Left colon (tissue), 2 donors: Measurements from ENCODE around the gene CAMKMT. TPM values are rescaled to one million over a fixed set of nuclear protein-coding genes. Genes with fewer than 3 reads are reported as not detected.

ENCODE experiments used
- ATAC-seq: fragments of 200-7000 bp; cut with Tn5 transposase; one replicate; pipeline ENCODE4 v1.9.1; 2020; ENCODE audit warnings: mild to moderate bottlenecking, moderate library complexity
- DNase-seq, 2 donors: peaks; one replicate each; pipeline ENCODE4 v3.0.0-alpha.2; 2020
- intact Hi-C, 2 donors: fragments of 100-400 bp; cut with DNase I in 1 of 2; cut with micrococcal nuclease in 1 of 2; formaldehyde crosslinking; loops; one replicate each; pipeline versions ENCODE4 v1.11.2 to v1.14.0; 2022; cut with DNase I, micrococcal nuclease
- total RNA-seq, 2 donors: library from RNA; stranded (reverse); fragmentation: NEBNext Ultra II Directional; extraction: Animal tissue kit (Norgen Biotek cat#: 25700); gene quantifications; one replicate each; pipeline ENCODE4 v1.2.1, GENCODE V29; 2021
- donor health status: DM: no; HTN: no; CAD: no.
- donor health status: DM: yes; HTN: yes; CAD: no.

CAMKMT gene
- total RNA-seq, 2 donors from 2014 or later = 9.3 to 14.3 TPM

- no peak for DNase-seq
- ATAC-seq = no peak
Measured at GRCh38 chr2:44692821-44693220, 331.1 kb downstream of the CAMKMT start.

GRCh38 chr2:44700824-44701223 is 339.1 kb downstream of the CAMKMT start:
- DNase-seq (no peak), ATAC-seq (no peak)
- intact Hi-C loops = no loop called here

More at GRCh38 chr2:44692821-44693220, 331.1 kb downstream of the CAMKMT start:
- intact Hi-C loops = no loop called here

GRCh38 chr2:44705356-44705755 is 343.6 kb downstream of the CAMKMT start:
- no peak for ATAC-seq
- DNase-seq = no peak
- intact Hi-C loops = no loop called here

- DNase-seq = no peak
- intact Hi-C loops = no loop called here
- no peak for ATAC-seq
Measured at GRCh38 chr2:44705876-44706480, 344.2 kb downstream of the CAMKMT start.

- ATAC-seq (no peak), DNase-seq (no peak)
- intact Hi-C loops = no loop called here
Measured at GRCh38 chr2:44706681-44707553, 345.2 kb downstream of the CAMKMT start.

- no peak for DNase-seq
- peak; percentile 98 for ATAC-seq
- intact Hi-C loops = no loop called here
Measured at GRCh38 chr2:44707945-44708660, 346.4 kb downstream of the CAMKMT start.

GRCh38 chr2:44708661-44709000 is 346.9 kb downstream of the CAMKMT start:
- ATAC-seq = peak; percentile 62

GRCh38 chr2:44713170-44713569 is 351.4 kb downstream of the CAMKMT start:
- ATAC-seq (no peak), DNase-seq (no peak)
- intact Hi-C loops = no loop called here

More at GRCh38 chr2:44708661-44709000, 346.9 kb downstream of the CAMKMT start:
- DNase-seq = no peak
- intact Hi-C loops = no loop called here

GRCh38 chr2:44715671-44716081 is 353.9 kb downstream of the CAMKMT start:
- ATAC-seq = no peak
- no peak for DNase-seq
- intact Hi-C loops = no loop called here

- DNase-seq (no peak), ATAC-seq (no peak)
- intact Hi-C loops = no loop called here
Measured at GRCh38 chr2:44716131-44716530, 354.4 kb downstream of the CAMKMT start.

GRCh38 chr2:44718431-44718830 is 356.7 kb downstream of the CAMKMT start:
- DNase-seq (no peak), ATAC-seq (no peak)
- intact Hi-C loops = no loop called here

GRCh38 chr2:44719562-44719961 is 357.8 kb downstream of the CAMKMT start:
- no peak for DNase-seq
- intact Hi-C loops = no loop called here
- no peak for ATAC-seq

GRCh38 chr2:44722026-44722625 is 360.4 kb downstream of the CAMKMT start:
- ATAC-seq (no peak), DNase-seq (no peak)
- intact Hi-C loops = no loop called here

- intact Hi-C loops = no loop called here
- DNase-seq = no peak
Measured at GRCh38 chr2:44723921-44724320, 362.2 kb downstream of the CAMKMT start.

GRCh38 chr2:44730593-44730992 is 368.8 kb downstream of the CAMKMT start:
- intact Hi-C loops = no loop called here
- DNase-seq (no peak), ATAC-seq (peak; percentile 100)

More at GRCh38 chr2:44723921-44724320, 362.2 kb downstream of the CAMKMT start:
- no peak for ATAC-seq

- DNase-seq (no peak), ATAC-seq (no peak)
- intact Hi-C loops = no loop called here
Measured at GRCh38 chr2:44731505-44731904, 369.8 kb downstream of the CAMKMT start.

- DNase-seq (no peak), ATAC-seq (no peak)
- intact Hi-C loops = no loop called here
Measured at GRCh38 chr2:44736270-44736942, 374.7 kb downstream of the CAMKMT start.

GRCh38 chr2:44740678-44741077 is 378.9 kb downstream of the CAMKMT start:
- intact Hi-C loops = no loop called here
- DNase-seq = peak; percentile 28 to 39
- peak; percentile 94 for ATAC-seq

GRCh38 chr2:44741507-44741906 is 379.8 kb downstream of the CAMKMT start:
- intact Hi-C loops = no loop called here
- ATAC-seq (no peak), DNase-seq (no peak)
